GM10248 (cell line): ENCODE measurements around the gene MICAL3.

Experiments used
- CTCF ChIA-PET: fragments of 300-600 bp; sonication (Branson Sonifier 250); formaldehyde crosslinking; extraction: SDS; loops from one replicate; lab custom pipeline; 2021; ENCODE audit warnings: antibody characterized with exemption; lab: Yijun Ruan, JAX
- POLR2A ChIA-PET: fragments of 350-650 bp; sonication (Branson Sonifier 250); formaldehyde crosslinking; extraction: SDS; loops from one replicate; lab custom pipeline; 2020; ENCODE audit warnings: antibody characterized with exemption; lab: Yijun Ruan, JAX
- DNase-seq: peaks from one replicate; pipeline ENCODE4 v3.0.0; 2012; ENCODE audit errors: extremely low spot score
- TF ChIP-seq, protein P1 (sequence below): IDR thresholded peaks from 2 replicates; pipeline ENCODE4 v1.5.1; 2012; ENCODE audit warnings: mild to moderate bottlenecking, low read depth; ENCODE audit errors: extremely low read depth, missing control alignments, control extremely low read depth

Gene MICAL3

DNA sequence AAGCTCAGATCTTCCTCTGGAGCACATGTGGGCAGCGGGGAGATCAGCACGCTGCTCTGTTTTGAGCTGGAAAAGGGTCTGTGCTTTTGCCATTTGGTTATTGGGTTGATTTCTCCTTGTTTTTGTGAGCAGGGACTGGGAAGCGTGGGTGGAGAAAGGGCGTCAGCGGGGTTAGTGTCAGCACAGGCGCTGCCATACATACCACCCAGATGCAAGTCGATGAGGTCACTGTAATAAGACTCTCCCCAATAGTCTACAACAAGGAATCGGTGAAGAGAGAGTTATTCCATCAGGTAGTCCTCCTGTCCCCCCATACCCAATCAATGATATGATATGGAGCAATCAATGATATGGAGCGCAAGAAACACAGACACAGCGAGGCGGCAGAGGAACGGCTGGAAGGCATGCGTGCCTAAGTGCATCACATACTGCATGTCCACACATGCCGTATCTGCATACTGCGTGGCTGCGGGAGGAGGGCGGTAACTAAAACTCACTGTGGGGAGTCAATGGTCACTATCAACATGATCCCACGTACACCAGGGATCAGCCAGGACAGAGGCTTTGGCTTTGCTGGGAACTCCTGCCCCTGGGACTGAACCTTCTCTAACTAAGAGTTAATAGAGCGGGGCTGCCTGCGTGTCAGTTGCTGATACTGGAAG, 220.6 kb downstream of the MICAL3 start:
- TF ChIP-seq, protein P1, sequence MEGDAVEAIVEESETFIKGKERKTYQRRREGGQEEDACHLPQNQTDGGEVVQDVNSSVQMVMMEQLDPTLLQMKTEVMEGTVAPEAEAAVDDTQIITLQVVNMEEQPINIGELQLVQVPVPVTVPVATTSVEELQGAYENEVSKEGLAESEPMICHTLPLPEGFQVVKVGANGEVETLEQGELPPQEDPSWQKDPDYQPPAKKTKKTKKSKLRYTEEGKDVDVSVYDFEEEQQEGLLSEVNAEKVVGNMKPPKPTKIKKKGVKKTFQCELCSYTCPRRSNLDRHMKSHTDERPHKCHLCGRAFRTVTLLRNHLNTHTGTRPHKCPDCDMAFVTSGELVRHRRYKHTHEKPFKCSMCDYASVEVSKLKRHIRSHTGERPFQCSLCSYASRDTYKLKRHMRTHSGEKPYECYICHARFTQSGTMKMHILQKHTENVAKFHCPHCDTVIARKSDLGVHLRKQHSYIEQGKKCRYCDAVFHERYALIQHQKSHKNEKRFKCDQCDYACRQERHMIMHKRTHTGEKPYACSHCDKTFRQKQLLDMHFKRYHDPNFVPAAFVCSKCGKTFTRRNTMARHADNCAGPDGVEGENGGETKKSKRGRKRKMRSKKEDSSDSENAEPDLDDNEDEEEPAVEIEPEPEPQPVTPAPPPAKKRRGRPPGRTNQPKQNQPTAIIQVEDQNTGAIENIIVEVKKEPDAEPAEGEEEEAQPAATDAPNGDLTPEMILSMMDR = no peak
- ChIA-PET POLR2A (no interaction called here), CTCF (interaction anchor here (1.3 to 1.4 kb wide), 2 partner anchors 8 to 272 kb away, joined by 4 to 5 read pairs; no protein-coding TSS in a partner anchor)
- DNase-seq = no peak

DNA sequence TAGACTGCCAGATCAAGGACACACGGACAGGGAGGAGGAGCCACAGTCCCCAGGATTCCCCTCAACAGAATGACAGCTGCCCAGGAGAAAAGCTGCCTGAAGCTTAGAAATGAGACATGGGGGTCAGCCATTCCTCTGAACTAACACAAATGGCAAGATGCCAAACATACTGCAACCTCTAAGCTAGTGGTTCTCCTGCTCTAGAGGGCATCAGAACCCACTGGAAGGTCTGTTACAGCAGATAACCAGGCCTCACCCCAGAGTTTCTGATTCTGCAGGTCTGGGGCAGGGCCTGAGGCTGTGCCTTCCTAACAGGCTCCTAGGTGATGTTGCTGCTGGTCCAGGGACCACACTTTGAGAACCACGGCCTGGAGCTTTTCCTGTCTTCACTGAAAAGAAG, 221.5 kb downstream of the MICAL3 start:
- TF ChIP-seq, protein P1 = no peak
- CTCF ChIA-PET = interaction anchor here (0.9 to 1.7 kb wide), 3 partner anchors 9 to 275 kb away, joined by 4 to 5 read pairs (median 4); partner anchors contain the start of gene PEX26
- DNase-seq = no peak
- POLR2A ChIA-PET = no interaction called here

DNA sequence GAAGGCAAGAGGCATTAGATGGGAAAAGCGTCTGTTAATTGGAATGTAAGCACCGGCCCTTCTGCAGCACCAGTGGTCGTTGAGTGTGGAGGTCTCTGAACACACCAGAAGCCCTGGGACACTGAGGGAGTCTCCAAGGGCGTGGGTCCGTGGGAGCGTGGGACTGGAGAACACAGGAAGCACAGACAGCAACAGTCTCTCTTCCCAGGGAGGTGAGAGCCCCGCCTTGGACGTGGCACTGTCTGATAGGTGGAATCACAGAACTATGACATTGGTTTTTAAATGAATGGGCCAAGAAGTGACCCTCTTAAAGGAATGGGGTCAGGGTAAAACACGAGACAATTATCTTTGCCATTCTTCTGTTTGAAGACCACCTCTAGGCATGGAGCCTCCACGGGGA, 221.9 kb downstream of the MICAL3 start:
- CTCF ChIA-PET = interaction anchor here (0.9 to 1.7 kb wide), 3 partner anchors 10 to 275 kb away, joined by 4 to 5 read pairs (median 4); partner anchors contain the start of gene PEX26
- DNase-seq = no peak

DNA sequence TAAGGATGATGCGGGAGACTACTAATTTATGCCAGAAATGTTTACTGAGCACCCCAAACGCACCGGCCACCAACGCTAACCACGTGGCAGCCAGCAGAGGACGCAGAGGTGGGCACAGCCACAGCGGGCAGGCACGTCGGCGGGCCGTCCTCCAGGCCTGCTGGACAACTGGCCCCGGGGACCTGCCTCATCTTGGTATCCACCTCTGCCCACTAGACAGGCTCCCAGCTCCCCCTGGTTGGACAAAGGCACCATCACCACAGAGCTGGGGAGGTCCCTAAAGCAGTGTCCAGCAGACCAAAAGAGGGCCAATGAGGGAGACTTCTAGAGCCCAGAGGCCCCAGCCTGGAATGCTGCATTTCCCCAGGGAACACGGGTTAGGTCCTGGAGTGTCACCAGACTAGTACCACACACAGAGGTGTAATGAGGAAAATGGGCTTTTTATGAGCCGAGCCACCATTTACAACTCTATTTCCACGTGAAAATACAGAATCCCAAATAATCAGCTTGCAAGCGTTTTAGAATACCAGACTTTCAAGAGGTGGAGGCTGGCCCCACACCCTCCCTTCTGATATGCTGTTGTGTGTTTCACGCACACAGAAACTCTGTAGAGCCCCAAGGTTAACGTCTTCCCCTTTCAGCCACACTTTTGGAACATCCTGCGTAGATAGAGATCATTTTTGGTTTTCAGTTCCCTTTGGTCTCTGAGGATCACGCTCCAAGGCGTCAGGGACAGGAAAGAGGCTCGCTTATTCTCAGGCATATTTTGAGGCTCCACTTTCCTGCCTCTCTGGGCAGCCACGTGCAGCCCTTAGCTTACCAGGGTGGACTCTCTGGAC, 226.4 kb downstream of the MICAL3 start:
- peak; percentile 78 for DNase-seq
- ChIA-PET POLR2A (interaction anchor here (0.7 kb wide), 2 partner anchors 12 to 166 kb away, joined by 3 to 4 read pairs; no protein-coding TSS in a partner anchor), CTCF (interaction anchor here (1.2 to 8.8 kb wide), 7 partner anchors 12 to 278 kb away, joined by 3 to 68 read pairs (median 7); no protein-coding TSS in a partner anchor)
- TF ChIP-seq, protein P1 = no peak

More for the DNA sequence above, 221.9 kb downstream of the MICAL3 start:
- TF ChIP-seq, protein P1 = no peak
- POLR2A ChIA-PET = no interaction called here

DNA sequence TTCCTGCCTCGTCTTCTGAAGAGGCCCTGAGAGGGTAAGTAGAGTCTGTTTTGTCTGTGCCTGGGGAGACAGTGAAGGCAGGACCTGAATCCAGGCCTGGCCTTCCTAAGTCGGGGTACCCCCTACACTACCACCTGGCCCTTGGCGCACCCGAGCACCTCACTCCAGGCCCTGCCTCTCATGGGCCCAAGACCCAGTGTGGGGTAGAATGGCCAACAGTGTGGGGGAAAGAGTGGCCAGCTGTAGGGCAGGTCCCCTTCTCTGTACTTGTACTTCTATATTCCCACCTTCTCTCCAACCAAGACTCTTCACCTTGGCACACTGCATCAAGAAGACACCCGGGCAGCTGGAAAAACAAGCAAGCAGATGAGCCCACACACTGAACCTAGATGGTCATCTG, 227.7 kb downstream of the MICAL3 start:
- CTCF ChIA-PET = interaction anchor here (1.0 to 8.8 kb wide), 9 partner anchors 11 to 279 kb away, joined by 3 to 68 read pairs (median 8); no protein-coding TSS in a partner anchor
- POLR2A ChIA-PET = interaction anchor here (0.6 kb wide), 1 partner anchor 13 kb away, joined by 5 read pairs; no protein-coding TSS in a partner anchor

More for the DNA sequence above, 227.7 kb downstream of the MICAL3 start:
- TF ChIP-seq, protein P1 = no peak
- no peak for DNase-seq
